ENCODE data around the gene MTF1. TPM values are rescaled to one million over a fixed set of nuclear protein-coding genes. Genes with fewer than 3 reads are reported as not detected.
"Not testable (repeated sequence)": the region's sequence is repeated elsewhere in the genome, so short reads cannot be mapped to it uniquely, and the experiment has no call there.

The MTF1 gene
- total RNA-seq, 1 experiment from 2014 or later: 21.2 TPM

DNA sequence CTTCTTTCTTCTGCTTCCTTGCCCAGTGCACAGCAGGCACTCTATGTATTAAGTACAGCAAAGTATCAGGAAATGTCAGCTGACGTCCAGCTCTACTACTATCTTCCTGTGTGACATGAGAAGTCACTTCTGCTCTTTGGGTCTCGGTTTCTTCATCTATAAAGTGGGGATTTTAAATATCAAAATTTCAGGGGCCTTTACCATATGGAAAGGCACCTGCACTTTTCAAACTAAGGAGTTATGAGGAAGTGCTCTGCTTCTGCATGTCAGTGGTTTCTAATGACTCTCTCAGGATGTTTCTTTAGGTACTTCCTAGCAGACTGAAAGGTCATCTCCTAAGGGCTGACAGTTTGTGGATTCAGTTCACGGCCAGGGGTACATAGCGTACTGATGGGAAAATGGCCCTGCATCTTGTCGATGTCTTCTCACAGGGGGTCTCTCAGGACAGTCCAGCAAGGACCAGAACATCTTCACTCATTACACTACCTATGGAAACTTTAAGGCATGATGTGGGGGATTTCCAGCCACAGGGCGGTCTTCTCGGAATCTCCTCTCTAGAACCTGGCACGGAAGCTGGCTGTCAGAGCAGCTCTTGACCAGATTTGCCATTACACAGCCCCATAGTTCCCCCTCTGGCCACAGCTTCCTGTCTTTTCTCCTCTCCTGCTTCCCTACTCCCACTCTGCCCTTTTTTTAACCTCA lies 42.0 kb upstream of the MTF1 start (continued):
- TF ChIP-seq, protein P1, sequence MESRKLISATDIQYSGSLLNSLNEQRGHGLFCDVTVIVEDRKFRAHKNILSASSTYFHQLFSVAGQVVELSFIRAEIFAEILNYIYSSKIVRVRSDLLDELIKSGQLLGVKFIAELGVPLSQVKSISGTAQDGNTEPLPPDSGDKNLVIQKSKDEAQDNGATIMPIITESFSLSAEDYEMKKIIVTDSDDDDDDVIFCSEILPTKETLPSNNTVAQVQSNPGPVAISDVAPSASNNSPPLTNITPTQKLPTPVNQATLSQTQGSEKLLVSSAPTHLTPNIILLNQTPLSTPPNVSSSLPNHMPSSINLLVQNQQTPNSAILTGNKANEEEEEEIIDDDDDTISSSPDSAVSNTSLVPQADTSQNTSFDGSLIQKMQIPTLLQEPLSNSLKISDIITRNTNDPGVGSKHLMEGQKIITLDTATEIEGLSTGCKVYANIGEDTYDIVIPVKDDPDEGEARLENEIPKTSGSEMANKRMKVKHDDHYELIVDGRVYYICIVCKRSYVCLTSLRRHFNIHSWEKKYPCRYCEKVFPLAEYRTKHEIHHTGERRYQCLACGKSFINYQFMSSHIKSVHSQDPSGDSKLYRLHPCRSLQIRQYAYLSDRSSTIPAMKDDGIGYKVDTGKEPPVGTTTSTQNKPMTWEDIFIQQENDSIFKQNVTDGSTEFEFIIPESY (IDR thresholded peaks at IDR 0.05; ENCODE audit: extremely low read depth, insufficient replicate concordance, low read length): no peak
- TF ChIP-seq, protein P2, sequence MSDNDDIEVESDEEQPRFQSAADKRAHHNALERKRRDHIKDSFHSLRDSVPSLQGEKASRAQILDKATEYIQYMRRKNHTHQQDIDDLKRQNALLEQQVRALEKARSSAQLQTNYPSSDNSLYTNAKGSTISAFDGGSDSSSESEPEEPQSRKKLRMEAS (IDR thresholded peaks at IDR 0.05): no peak
- TF ChIP-seq EZH2 (IDR thresholded peaks at IDR 0.05) (no peak), TCF7L2 (IDR thresholded peaks at IDR 0.05; ENCODE audit: borderline replicate concordance, extremely low read depth, insufficient read depth, insufficient read length) (no peak), SP1 (IDR thresholded peaks at IDR 0.05; ENCODE audit: low read depth) (no peak)

DNA sequence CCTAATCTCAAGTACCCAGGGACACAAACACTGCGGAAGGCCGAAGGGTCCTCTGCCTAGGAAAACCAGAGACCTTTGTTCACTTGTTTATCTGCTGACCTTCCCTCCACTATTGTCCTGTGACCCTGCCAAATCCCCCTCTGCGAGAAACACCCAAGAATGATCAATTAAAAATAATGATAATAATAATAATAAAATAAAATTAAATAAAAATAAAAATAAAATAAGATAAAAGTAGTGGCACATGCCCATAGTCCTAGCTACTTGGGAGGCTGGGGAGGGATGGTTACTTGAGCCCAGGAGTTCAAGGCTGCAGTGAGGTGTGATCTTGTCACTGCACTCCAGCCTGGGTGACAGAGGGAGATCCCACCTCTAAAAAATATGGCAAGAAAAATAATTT lies 38.2 kb upstream of the MTF1 start:
- BruUV-seq (replicated peaks); H3K27me3 ChIP-seq (ENCODE audit: insufficient read depth, low read length): not testable (repeated sequence)

More for the DNA sequence above, 38.2 kb upstream of the MTF1 start:
- H3K36me3 ChIP-seq (ENCODE audit: control insufficient read depth in 1 of 2, insufficient read depth in 2 of 2, low read length in 2 of 2); H3K9me3 ChIP-seq (ENCODE audit: control insufficient read depth in 1 of 2, insufficient read depth in 1 of 2, low read depth in 1 of 2, low read length in 2 of 2); POLR2A ChIA-PET; H3K79me2 ChIP-seq (ENCODE audit: insufficient read depth, low read length); H2AFZ ChIP-seq (ENCODE audit: low read depth, low read length, poor library complexity, severe bottlenecking); H3K4me1 ChIP-seq (ENCODE audit: control insufficient read depth in 1 of 2, insufficient read depth in 2 of 2, low read length in 2 of 2); CTCF ChIA-PET; H3K9me2 ChIP-seq (ENCODE audit: insufficient read depth); H3K9ac ChIP-seq (ENCODE audit: low read length); DNase-seq (ENCODE audit: low read depth, low spot score); H3K27ac ChIP-seq (ENCODE audit: low read depth, low read length); H4K20me1 ChIP-seq (ENCODE audit: insufficient read depth); ATAC-seq; RAD21 ChIA-PET (ENCODE audit: low non-redundant PET in 1 of 2, low total read pairs in 2 of 2, uncharacterized antibody in 2 of 2, unreplicated experiment in 2 of 2); H3K4me2 ChIP-seq (ENCODE audit: low read length); intact Hi-C loops (cut with micrococcal nuclease); H3K4me3 ChIP-seq (replicated peaks in 1 of 2; ENCODE audit: low read depth in 1 of 2, low read length in 2 of 2): not testable (repeated sequence)
